OCI-LY7 (cell line): ENCODE measurements around the gene CENPN.

Source experiments
- EZH2phosphoT487 ChIP-seq: fragments of 200-600 bp; sonication (generic); IDR thresholded peaks from 2 replicates; pipeline ENCODE4 v1.6.1; 2018; ENCODE audit warnings: low read depth, borderline replicate concordance, mild to moderate bottlenecking, mixed run types, antibody characterized with exemption, low read length, moderate library complexity, mixed read lengths
- TF ChIP-seq, protein P1 (sequence below): fragments of 200-600 bp; sonication (generic); conservative IDR thresholded peaks from 2 replicates; pipeline ENCODE4 v1.5.1; 2014; ENCODE audit warnings: mild to moderate bottlenecking, antibody characterized with exemption, low read length, moderate library complexity, mixed read lengths

DNA sequence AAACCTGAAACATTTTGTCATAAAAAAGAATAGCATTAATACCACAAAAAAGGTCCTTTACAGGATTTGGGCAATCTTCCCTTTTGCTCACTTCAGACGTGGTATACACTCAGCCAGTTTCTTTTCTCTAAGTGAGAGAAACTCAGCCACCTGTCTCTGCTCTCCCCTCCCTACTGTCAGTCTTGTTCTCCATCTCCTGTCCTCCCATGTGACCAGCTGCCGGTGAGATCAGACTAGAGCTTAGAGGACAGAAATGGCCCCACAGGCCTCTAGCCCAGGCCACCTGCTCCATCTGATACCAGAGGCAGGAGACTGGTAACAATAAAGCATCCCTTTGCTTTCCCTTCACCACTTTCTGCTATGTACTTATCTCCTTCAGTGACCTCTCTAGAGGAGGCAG, 35.2 kb upstream of the CENPN start:
- TF ChIP-seq, protein P1, sequence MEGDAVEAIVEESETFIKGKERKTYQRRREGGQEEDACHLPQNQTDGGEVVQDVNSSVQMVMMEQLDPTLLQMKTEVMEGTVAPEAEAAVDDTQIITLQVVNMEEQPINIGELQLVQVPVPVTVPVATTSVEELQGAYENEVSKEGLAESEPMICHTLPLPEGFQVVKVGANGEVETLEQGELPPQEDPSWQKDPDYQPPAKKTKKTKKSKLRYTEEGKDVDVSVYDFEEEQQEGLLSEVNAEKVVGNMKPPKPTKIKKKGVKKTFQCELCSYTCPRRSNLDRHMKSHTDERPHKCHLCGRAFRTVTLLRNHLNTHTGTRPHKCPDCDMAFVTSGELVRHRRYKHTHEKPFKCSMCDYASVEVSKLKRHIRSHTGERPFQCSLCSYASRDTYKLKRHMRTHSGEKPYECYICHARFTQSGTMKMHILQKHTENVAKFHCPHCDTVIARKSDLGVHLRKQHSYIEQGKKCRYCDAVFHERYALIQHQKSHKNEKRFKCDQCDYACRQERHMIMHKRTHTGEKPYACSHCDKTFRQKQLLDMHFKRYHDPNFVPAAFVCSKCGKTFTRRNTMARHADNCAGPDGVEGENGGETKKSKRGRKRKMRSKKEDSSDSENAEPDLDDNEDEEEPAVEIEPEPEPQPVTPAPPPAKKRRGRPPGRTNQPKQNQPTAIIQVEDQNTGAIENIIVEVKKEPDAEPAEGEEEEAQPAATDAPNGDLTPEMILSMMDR, result no peak
- TF ChIP-seq EZH2phosphoT487, result no peak
